HG02623 (cell line): ENCODE results near the gene CPNE4.

ENCODE experiments used
- ATAC-seq: cut with Tn5 transposase; IDR thresholded peaks from one replicate; pipeline ENCODE4 v1.9.1; 2021; ENCODE audit warnings: moderate library complexity; ENCODE audit not compliant: unreplicated experiment

CPNE4 gene

DNA sequence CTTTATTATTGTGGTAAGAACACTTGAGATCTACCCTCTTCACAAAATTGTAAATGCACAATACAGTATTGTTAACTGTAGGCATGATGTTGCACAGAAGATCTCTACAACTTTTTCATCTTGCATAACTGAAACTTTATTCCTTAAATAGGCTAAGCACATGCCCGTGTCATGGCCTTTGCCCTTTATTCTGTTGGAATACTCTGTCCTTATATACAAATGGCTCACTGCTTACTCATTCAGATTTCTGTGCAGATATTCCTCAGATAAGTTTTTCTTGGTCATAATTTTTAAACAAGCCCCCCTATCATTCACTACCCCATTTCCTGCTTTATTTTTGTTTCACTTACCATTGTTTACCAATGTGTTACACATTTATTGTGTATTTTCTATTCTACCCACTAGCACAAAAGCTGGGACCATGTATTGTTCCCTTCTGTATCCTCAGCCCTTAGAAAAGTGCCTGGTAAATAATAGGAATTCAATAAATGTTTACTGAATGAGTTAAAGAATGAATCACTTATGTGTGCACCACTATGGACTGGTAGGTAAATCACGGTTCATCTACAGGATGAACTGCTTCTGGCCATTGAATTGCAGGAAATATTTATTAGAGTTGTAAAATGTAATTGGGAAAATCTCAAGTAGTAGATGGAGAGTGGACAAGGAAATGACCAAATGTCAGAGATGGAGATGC lies 151.0 kb downstream of the CPNE4 start:
- no peak for ATAC-seq

DNA sequence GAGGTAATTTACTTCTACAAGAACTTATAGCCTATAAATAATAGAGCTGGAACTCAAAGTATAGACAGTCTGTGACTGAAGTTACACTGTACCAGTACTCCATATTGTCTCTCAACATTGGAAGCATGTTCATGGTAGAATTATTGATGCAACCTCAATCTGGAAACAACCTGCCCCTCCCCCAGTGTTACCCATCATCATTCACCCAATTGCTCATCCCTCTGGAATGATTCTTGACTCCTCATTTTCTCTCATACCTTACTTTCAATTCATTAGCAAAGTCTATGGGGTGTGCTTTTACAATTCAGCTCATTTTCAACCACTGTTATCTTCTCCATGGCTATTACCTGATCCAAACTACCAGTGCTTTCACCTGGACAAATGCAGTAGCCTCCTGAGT lies 151.7 kb downstream of the CPNE4 start:
- no peak for ATAC-seq

DNA sequence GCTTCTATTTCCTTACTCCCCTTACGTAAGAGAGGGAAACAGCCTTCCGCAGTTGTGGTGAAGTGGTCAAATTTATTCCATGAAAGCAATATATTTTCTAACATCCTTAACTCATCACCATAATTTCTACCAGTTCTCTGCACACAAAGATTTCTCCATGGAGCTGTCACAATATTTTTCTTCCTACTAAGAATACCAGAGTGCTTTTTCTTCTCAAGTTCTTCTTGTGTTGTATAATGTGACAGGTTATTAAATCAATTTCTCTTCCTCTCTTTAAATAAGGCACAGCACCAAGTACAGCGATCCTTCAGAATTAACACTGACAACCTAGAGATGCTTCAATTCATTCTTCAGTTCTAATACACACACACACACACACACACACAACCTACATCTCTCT lies 153.0 kb downstream of the CPNE4 start:
- no peak for ATAC-seq

DNA sequence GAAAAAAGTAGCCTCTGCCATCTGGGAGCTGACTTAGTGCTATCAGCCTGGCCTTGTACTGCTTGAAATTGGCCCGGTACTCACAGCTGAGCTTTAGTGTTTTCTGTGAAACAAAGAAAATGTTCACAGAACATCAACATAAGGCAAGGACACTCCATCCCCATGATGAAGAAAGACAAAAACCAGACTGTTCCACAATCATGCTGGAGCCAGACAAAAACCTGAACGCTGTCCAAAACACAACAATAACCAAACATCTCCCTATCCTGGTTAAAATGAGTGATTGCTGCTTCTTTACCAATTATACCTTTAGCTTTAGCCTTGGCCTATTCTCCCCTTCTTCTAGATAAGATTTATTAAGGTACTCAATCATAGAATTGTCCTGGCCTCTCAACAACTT lies 153.9 kb downstream of the CPNE4 start:
- ATAC-seq, result no peak

DNA sequence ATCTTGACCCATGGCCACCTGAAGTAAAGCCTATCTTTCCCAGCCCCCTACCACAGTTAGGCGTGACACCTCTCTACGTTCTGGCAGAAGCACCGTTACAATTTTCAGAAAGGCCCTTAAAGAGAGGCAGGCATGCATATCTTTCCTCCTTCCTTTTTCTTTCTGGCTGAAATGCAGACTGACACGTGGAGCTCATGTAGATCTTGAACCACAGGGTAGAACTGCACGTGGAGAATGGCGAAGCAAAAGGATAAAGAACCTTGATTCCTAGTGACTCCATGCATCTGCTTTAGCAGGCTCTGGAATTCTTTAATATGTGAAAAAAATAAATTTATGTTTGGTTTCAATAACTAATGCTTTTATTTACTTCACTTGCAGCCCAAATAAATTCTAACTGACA lies 166.6 kb downstream of the CPNE4 start:
- no peak for ATAC-seq

DNA sequence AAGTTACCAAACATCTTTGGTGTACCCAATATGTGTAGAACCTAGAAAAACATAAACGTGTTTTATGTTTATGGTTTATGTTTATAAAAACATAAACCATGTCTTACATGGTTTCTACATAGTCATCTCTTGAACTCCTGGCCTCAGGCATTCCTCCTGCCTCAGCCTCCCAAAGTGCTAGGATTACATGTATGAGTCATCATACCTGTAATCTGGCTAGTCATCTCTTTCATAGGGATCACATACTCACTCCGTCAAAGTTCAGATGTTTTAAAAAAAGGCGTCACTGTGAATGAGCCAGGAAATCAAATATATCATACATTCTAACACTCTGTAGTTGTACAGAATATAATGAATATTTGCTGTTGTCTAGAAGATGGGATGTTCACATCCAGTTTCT lies 178.6 kb downstream of the CPNE4 start:
- no peak for ATAC-seq

DNA sequence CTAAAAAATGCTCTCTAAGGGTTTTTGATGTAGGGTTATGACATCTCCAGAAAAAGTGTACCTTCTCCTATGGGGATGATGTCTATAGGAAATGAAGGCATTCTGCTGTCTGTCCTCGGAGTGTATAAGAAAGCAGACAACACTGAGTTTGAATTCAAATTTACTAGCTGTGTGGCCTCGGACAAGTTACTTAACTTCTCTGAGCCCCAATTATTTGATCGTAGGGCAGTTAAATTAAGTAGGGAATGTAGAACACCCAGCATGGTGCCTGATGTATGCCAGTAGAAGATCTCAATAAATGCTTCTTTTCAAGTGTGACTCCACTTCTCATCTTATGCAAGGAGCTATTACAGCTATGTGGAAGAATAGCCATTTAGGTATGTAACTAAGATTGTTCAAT lies 184.6 kb downstream of the CPNE4 start:
- ATAC-seq, result no peak

DNA sequence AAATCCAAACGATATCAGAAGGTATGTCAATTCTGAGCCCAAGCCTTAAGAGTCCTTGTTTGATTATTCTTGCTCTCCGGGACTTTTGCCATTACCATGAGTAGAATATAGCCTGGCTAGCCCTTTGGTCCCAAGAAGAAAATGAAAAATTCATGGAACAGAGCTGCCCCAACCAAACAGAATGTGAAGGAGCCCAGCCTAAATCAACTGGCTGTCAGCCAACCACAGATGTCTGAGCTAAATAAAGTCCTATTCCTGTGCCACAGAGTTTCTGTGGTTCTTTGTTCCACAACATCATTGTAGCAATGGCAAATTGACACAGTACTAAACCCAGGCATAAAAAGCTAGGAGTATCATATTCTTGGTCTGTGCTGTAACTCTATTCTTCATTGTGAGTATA lies 185.2 kb downstream of the CPNE4 start:
- ATAC-seq, result no peak

DNA sequence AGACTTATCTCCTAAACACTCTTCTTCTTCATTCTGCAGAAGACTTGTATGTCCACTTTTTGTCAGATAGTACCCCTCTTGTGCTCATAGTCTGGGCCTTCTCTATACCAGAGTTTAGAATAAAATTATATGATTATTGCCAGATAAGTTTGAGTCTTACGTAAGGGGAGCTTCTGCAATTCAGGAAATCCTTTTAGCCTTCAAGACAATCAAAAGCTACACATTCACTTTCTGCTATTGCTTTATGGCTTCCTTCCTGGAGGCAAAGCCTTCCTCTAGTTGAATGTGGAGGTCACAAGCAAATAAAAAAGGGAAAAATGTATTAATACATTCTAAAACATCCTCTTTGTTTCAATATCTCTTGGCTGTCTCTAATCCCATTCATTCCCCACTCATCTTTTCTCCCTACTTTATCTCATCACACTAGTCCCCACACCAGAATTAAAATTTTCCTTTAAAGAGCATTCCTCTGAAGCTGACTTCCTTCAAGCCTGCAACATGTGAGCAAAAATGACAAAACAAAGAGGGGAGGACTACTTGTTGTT lies 186.8 kb downstream of the CPNE4 start:
- no peak for ATAC-seq

DNA sequence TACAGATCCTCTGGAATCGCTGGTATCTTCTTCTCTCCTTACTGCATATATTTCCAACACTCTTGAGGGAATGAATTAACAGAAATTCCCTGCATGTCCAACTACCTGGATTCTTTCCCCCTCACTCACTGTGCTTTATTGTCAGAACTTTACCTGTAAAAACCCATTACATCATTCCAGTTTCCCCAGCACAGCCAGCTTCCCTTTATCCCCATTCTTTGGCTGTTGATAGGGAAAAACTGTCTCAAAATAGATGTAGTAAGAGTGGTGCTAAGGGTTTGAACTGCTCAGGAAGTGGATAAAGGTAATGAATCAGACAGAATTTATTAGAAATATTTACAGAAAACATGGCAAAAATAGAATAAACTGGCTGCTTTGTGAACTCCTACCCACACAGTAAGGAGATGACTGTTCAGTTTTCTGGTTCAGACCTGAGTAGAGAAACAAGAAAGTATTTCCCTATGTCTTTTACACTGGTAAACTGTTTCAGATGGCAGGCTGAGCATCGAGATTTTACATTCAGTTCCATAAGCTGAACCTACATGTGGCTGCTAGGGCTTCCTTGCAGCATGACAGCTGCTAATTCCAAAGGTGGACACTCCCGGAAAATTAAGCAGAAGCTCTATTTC lies 188.4 kb downstream of the CPNE4 start:
- ATAC-seq, result no peak

DNA sequence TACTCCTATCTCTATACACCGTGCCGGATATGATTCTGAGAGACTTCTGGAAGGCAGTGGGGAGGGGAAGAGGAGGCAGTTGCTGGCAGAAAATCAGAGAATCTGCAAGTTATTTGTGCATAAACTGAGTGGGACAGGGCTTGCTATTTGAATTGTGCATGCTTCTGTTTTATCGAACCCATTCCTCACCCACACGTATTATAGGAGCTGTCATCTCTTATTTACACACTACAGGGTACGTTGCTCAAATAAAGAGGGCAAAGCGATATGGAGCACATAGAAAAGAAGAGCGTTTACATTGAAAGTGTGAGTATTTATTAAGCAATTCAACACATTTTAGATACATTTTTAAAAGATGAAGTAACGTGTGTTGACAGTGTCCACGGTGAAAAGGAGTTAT lies 191.6 kb downstream of the CPNE4 start:
- ATAC-seq, result no peak

GRCh38 chr3:131840156-131840797 lies 194.5 kb downstream of the CPNE4 start:
- ATAC-seq, result no peak

GRCh38 chr3:131835906-131836305 lies 198.9 kb downstream of the CPNE4 start:
- ATAC-seq, result no peak

DNA sequence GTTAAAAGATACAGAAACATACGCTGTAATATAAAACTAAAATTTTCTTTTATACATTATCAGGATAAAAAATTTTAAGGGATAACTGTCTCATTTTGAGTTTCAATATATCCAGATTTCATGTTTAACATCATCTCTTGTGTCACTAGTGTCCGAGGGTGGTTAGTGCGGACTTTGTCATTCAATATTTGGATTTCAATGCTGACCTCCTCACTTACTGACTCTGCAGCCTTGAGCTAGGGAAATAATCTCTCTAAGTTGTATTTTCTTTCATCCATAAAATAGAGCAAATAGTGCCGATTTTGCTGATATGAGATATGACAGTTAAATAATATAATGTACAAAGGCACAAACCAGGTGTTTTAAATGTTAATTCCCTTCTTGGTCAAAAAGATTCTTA lies 203.2 kb downstream of the CPNE4 start:
- ATAC-seq, result no peak

DNA sequence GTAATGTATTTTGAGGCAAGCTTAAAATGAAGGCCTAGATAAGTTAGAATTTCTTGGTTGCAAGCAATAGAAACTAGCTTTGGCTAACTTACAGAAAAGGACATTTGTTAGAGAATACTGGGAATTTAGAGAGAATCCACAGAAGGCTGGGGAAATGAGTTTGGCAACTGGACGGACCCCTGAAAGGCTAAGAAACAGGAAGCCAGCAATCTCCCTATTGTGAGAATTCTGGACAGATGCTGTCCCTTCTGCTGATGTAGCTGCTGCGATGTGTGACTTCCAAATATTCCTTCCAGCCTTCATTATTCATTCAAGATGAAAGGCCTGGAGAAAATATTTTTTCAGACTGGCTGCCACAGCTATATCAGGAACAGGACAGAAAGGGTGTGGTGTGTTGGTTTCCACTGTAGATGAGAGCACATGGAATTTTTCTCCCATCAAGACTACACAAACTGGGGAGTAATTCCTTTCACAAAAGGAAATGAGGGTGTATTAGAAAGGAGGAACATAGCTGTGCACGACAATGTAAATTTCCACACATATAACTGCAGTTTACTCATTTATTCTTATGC lies 213.5 kb downstream of the CPNE4 start:
- no peak for ATAC-seq

GRCh38 chr3:131819381-131820055 lies 215.3 kb downstream of the CPNE4 start:
- ATAC-seq, result no peak

DNA sequence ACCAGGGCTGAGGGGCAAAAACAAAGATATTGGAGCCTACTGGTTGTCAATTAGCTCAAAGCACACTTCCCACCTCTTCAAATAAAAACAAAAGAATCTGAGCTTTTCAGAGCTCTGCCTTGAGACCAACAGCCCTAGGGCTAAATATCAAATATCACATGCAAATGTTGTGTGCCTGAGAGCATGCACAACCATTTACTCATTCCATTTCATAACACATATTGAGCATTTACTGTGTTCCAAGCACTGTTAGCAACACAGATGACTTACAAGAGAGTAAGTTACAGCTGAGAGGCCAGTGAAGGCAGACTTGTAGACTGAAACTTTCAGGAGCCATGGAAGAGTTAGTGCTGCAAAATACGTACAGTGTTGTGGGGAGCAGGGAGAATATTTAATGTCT lies 222.4 kb downstream of the CPNE4 start:
- ATAC-seq, result no peak

DNA sequence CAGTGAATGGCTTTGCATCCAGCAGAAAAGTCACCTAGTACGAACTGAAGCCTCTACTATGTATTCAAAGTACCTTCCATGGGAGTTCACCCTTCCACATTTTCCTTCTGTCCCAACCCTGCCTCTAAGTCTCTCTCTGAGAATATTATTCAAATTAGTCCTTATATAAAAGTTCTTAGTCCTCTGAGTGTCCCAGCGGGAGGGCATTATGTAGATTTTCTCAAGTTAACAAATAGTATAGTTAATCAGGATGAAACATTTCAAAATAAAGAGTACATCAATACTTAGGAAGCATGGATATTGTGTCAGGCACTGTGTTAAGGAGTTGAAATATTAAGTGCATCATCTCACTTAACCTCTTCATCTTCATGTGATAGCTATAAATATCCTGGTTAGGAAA lies 223.3 kb downstream of the CPNE4 start:
- no peak for ATAC-seq

- no peak for ATAC-seq
These were observed 227.0 kb downstream of the CPNE4 start for GRCh38 chr3:131807822-131808221.

GRCh38 chr3:131806736-131807135 lies 228.1 kb downstream of the CPNE4 start:
- no peak for ATAC-seq

DNA sequence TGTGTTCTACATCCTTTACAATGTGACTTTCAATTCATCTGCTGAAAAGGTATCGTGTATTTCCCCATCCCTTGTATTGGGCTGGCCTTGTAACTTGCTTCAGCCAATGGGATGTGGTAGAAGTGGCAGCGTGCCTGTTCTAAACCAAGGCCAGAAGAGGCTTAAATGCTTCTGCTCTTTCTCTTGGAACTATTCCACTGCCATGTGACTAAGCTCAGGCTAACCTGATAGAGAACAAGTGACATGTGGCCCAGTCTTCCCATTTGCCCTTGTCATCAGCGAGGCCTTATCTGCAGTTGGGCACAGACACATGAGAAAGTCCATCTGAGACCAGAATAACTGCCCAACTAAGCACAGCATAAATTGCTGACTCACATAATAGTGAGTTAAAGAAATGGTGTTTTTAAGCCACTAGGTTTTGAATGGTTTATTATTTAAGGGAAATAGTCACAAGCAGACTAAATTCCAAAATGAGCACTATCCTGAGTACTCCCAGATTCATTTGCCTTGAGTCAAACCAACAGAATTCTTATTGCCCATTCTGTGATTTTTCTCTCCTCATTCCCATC lies 230.2 kb downstream of the CPNE4 start:
- no peak for ATAC-seq
